PFSK-1 (cell line): Measurements from ENCODE around the gene GRIN3A.

Source experiments
- POLR2AphosphoS5 ChIP-seq: IDR thresholded peaks from 2 replicates; pipeline ENCODE4 v1.6.1; 2012; ENCODE audit warnings: low read depth, mild to moderate bottlenecking, control low read depth, low read length, moderate library complexity
- TAF1 ChIP-seq: IDR thresholded peaks from 2 replicates; pipeline ENCODE4 v1.6.1; 2012; ENCODE audit warnings: low read length, control low read depth, borderline replicate concordance; ENCODE audit not compliant: insufficient read depth
- TF ChIP-seq, protein P1 (sequence below), 2 experiments: IDR thresholded peaks; 2 replicates each; pipeline versions ENCODE4 v1.6.1 to v1.8.0; 2011 to 2012; ENCODE audit warnings: low read depth in 2 of 2, low read length in 2 of 2, control low read depth in 1 of 2, inconsistent platforms in 1 of 2, mild to moderate bottlenecking in 1 of 2, moderate library complexity in 1 of 2; ENCODE audit not compliant: insufficient read depth in 1 of 2

DNA sequence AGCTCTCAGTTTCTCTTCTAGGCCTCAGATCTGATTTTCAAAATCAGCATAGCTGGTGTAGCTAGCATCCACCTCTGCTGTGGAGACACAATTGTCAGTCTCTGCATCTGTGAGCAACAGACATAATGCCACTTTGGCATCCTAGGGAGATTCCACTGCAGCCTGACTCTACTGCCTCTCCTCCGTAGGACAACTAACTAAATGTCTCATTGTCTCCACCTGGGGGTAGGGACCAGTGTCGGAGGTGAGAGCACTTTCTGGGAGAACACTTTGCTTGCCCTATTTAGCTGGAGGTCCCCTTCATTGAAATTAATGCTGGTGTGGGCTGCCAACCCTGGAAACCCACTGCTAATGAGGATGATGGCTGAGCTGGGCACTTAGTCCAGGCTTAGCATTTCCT, 145.1 kb downstream of the GRIN3A start:
- TF ChIP-seq POLR2AphosphoS5 (no peak), TAF1 (no peak)
- TF ChIP-seq, protein P1, sequence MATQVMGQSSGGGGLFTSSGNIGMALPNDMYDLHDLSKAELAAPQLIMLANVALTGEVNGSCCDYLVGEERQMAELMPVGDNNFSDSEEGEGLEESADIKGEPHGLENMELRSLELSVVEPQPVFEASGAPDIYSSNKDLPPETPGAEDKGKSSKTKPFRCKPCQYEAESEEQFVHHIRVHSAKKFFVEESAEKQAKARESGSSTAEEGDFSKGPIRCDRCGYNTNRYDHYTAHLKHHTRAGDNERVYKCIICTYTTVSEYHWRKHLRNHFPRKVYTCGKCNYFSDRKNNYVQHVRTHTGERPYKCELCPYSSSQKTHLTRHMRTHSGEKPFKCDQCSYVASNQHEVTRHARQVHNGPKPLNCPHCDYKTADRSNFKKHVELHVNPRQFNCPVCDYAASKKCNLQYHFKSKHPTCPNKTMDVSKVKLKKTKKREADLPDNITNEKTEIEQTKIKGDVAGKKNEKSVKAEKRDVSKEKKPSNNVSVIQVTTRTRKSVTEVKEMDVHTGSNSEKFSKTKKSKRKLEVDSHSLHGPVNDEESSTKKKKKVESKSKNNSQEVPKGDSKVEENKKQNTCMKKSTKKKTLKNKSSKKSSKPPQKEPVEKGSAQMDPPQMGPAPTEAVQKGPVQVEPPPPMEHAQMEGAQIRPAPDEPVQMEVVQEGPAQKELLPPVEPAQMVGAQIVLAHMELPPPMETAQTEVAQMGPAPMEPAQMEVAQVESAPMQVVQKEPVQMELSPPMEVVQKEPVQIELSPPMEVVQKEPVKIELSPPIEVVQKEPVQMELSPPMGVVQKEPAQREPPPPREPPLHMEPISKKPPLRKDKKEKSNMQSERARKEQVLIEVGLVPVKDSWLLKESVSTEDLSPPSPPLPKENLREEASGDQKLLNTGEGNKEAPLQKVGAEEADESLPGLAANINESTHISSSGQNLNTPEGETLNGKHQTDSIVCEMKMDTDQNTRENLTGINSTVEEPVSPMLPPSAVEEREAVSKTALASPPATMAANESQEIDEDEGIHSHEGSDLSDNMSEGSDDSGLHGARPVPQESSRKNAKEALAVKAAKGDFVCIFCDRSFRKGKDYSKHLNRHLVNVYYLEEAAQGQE (IDR thresholded peaks at IDR 0.05; ENCODE audit: insufficient read depth in 1 of 2, low read depth in 2 of 2, low read length in 2 of 2) = no peak
